GM23248 (cell line): Measurements from ENCODE around the gene ITIH4. TPM values are rescaled to one million over a fixed set of nuclear protein-coding genes. Genes with fewer than 3 reads are reported as not detected.

Experiments used
- DNase-seq: peaks from one replicate; pipeline ENCODE4 v3.0.0-alpha.2; 2015
- H2AFZ ChIP-seq: fragments of 200-600 bp; sonication (generic); 2 replicates; pipeline ENCODE4 v1.6.1; 2016; ENCODE audit warnings: antibody characterized with exemption
- H3F3A ChIP-seq: fragments of 200-600 bp; sonication (generic); 2 replicates; pipeline ENCODE4 v1.6.1; 2016; ENCODE audit warnings: mild to moderate bottlenecking, antibody characterized with exemption, mixed run types; ENCODE audit not compliant: insufficient read depth
- H3K27ac ChIP-seq: fragments of 200-600 bp; sonication (generic); 2 replicates; pipeline ENCODE4 v1.5.1; 2016; ENCODE audit warnings: mild to moderate bottlenecking
- H3K27me3 ChIP-seq: fragments of 200-600 bp; sonication (generic); replicated peaks from 2 replicates; pipeline ENCODE4 v1.6.1; 2016; ENCODE audit warnings: mild to moderate bottlenecking; ENCODE audit not compliant: insufficient read depth
- H3K36me3 ChIP-seq: fragments of 200-600 bp; sonication (generic); 2 replicates; pipeline ENCODE4 v1.6.1; 2016; ENCODE audit warnings: low read depth, mild to moderate bottlenecking
- H3K4me1 ChIP-seq: fragments of 200-600 bp; sonication (generic); 2 replicates; pipeline ENCODE4 v1.6.1; 2016; ENCODE audit warnings: mild to moderate bottlenecking; ENCODE audit not compliant: insufficient read depth
- H3K4me2 ChIP-seq: fragments of 200-600 bp; sonication (generic); one replicate; pipeline ENCODE4 v1.6.1; 2016; ENCODE audit warnings: mild to moderate bottlenecking; ENCODE audit not compliant: unreplicated experiment
- H3K4me3 ChIP-seq: fragments of 200-600 bp; sonication (generic); 2 replicates; pipeline ENCODE4 v1.5.1; 2016; ENCODE audit warnings: mild to moderate bottlenecking
- H3K79me2 ChIP-seq: fragments of 200-600 bp; sonication (generic); 2 replicates; pipeline ENCODE4 v1.6.1; 2016; ENCODE audit warnings: mild to moderate bottlenecking; ENCODE audit not compliant: insufficient read depth
- H3K9ac ChIP-seq: fragments of 200-600 bp; sonication (generic); 2 replicates; pipeline ENCODE4 v1.6.1; 2016; ENCODE audit warnings: mild to moderate bottlenecking
- H3K9me2 ChIP-seq: fragments of 200-600 bp; sonication (generic); 2 replicates; pipeline ENCODE4 v1.6.1; 2016; ENCODE audit warnings: mixed run types, mild to moderate bottlenecking, moderate library complexity; ENCODE audit not compliant: insufficient read depth
- H3K9me3 ChIP-seq: fragments of 200-600 bp; sonication (generic); one replicate; pipeline ENCODE4 v1.6.1; 2017; ENCODE audit warnings: low read depth
- H4K20me1 ChIP-seq: fragments of 200-600 bp; sonication (generic); 2 replicates; pipeline ENCODE4 v1.6.0; 2016; ENCODE audit not compliant: insufficient read depth
- EZH2 ChIP-seq: fragments of 200-600 bp; sonication (generic); IDR thresholded peaks from 2 replicates; pipeline ENCODE4 v1.6.1; 2018; ENCODE audit warnings: antibody characterized with exemption, mild to moderate bottlenecking; ENCODE audit not compliant: insufficient read depth, poor library complexity, severe bottlenecking
- EZH2phosphoT487 ChIP-seq: fragments of 200-600 bp; sonication (generic); IDR thresholded peaks from 2 replicates; pipeline ENCODE4 v1.6.1; 2018; ENCODE audit warnings: antibody characterized with exemption, moderate library complexity, mild to moderate bottlenecking, low read depth; ENCODE audit not compliant: insufficient read depth
- WGBS, 2 experiments: methylation state at CpG; one replicate each; pipeline ENCODE4 v1.1.6; 2015 to 2017; ENCODE audit warnings: low lambda C conversion rate in 2 of 2, low coverage in 1 of 2; ENCODE audit errors: missing lambda C conversion rate in 2 of 2; 5-methylcytosine and 5-hydroxymethylcytosine counted together
- in situ Hi-C: fragments of 300-500 bp; cut with MboI; formaldehyde crosslinking; loops from 2 replicates; pipeline ENCODE4 v1.15.0; 2020
- polyA plus RNA-seq: library from polyadenylated mRNA; unstranded; fragments of >200 nt; fragmentation: Nextera tagmentation; extraction: Ambion mirVana; gene quantifications from 2 replicates; pipeline ENCODE4 v1.2.1, GENCODE V29; 2016
- total RNA-seq: library from RNA; depleted of rRNA; stranded (reverse); fragments of >200 nt; shearing (Covaris generic); gene quantifications from 2 replicates; pipeline ENCODE4 v1.2.3, GENCODE V29; 2014

Gene ITIH4
- total and polyA plus RNA-seq, 2 experiments from 2014 or later: 0.11 TPM; not detected in 1

- WGBS, 2 experiments: 78 to 81% methylated on average over 12 of the region's 12 CpGs
- Histone ChIP-seq H3K27ac (no peak overlapping the region), H2AFZ (no peak overlapping the region), H3K4me1 (no peaks in the 10 kb centered on the region), H3F3A (no peaks in the 10 kb centered on the region), H4K20me1 (no peaks in the 10 kb centered on the region), H3K27me3 (no peaks in the 10 kb centered on the region; the same call in 1 of the 2 replicates), H3K9ac (no peak overlapping the region), H3K79me2 (no peaks in the 10 kb centered on the region), H3K9me2 (no peaks in the 10 kb centered on the region), H3K4me2 (no peak overlapping the region), H3K36me3 (no peaks in the 10 kb centered on the region), H3K4me3 (no peak overlapping the region), H3K9me3 (no peaks in the 10 kb centered on the region)
- in situ Hi-C loops: no loop called here
- TF ChIP-seq EZH2phosphoT487: no peak
- TF ChIP-seq EZH2: no peak
- no peak for DNase-seq
These were observed 39.1 kb downstream of the ITIH4 start for GRCh38 chr3:52791366-52791765.

GRCh38 chr3:52790741-52791140 lies 39.7 kb downstream of the ITIH4 start:
- TF ChIP-seq EZH2: no peak
- Histone ChIP-seq H2AFZ (no peak overlapping the region), H3K4me2 (no peak overlapping the region), H3K4me3 (no peak overlapping the region), H3K9ac (no peak overlapping the region), H3K9me2 (no peaks in the 10 kb centered on the region), H3F3A (no peaks in the 10 kb centered on the region), H3K79me2 (no peaks in the 10 kb centered on the region), H3K36me3 (no peaks in the 10 kb centered on the region), H3K4me1 (no peaks in the 10 kb centered on the region), H3K27ac (no peak overlapping the region), H3K27me3 (no peaks in the 10 kb centered on the region; the same call in 1 of the 2 replicates), H3K9me3 (no peaks in the 10 kb centered on the region), H4K20me1 (no peaks in the 10 kb centered on the region)
- WGBS, 2 experiments: 74 to 78% methylated on average over 10 to 13 of the region's 13 CpGs
- no peak for DNase-seq
- in situ Hi-C loops: no loop called here

- H3K36me3 ChIP-seq: no peaks in the 10 kb centered on the region
- DNase-seq: no peak
- in situ Hi-C loops: no loop called here
- no peak overlapping the region for H2AFZ ChIP-seq
- H3K79me2 ChIP-seq: no peaks in the 10 kb centered on the region
- no peaks in the 10 kb centered on the region for H3K9me3 ChIP-seq
- no peaks in the 10 kb centered on the region; the same call in 1 of the 2 replicates for H3K27me3 ChIP-seq
- no peaks in the 10 kb centered on the region for H3F3A ChIP-seq
- no peak overlapping the region for H3K9ac ChIP-seq
- H4K20me1 ChIP-seq: no peaks in the 10 kb centered on the region
- no peak for TF ChIP-seq EZH2phosphoT487
- no peak for TF ChIP-seq EZH2
- H3K4me3 ChIP-seq: no peak overlapping the region
- H3K4me1 ChIP-seq: no peaks in the 10 kb centered on the region
- no peaks in the 10 kb centered on the region for H3K9me2 ChIP-seq
- 60 to 65% methylated on average over 5 to 7 of the region's 7 CpGs for WGBS, 2 experiments
- no peak overlapping the region for H3K27ac ChIP-seq
- H3K4me2 ChIP-seq: no peak overlapping the region
These were observed 40.1 kb downstream of the ITIH4 start for GRCh38 chr3:52790337-52790736.

- no peak for DNase-seq
- Histone ChIP-seq H3K27me3 (no peaks in the 10 kb centered on the region; the same call in 1 of the 2 replicates), H3K9me2 (no peaks in the 10 kb centered on the region), H3K4me3 (no peak overlapping the region), H3K9me3 (no peaks in the 10 kb centered on the region), H3K36me3 (no peaks in the 10 kb centered on the region), H3K79me2 (no peaks in the 10 kb centered on the region), H4K20me1 (no peaks in the 10 kb centered on the region), H3K27ac (no peak overlapping the region), H3F3A (no peaks in the 10 kb centered on the region), H3K4me1 (no peaks in the 10 kb centered on the region), H3K9ac (no peak overlapping the region), H2AFZ (no peak overlapping the region), H3K4me2 (no peak overlapping the region)
- TF ChIP-seq EZH2 (no peak), EZH2phosphoT487 (no peak)
- in situ Hi-C loops: no loop called here
- WGBS, 2 experiments: 66 to 70% methylated on average over 3 to 6 of the region's 6 CpGs
These were observed 40.8 kb downstream of the ITIH4 start for GRCh38 chr3:52789746-52790040.

GRCh38 chr3:52788890-52789745 lies 41.4 kb downstream of the ITIH4 start:
- Histone ChIP-seq H3F3A (no peaks in the 10 kb centered on the region), H3K27ac (no peak overlapping the region), H3K4me3 (no peak overlapping the region), H3K9me2 (no peaks in the 10 kb centered on the region), H3K36me3 (no peaks in the 10 kb centered on the region), H3K9ac (no peak overlapping the region), H3K79me2 (no peaks in the 10 kb centered on the region), H3K4me2 (no peak overlapping the region), H2AFZ (no peak overlapping the region), H3K27me3 (no peaks in the 10 kb centered on the region; the same call in 1 of the 2 replicates), H3K9me3 (no peaks in the 10 kb centered on the region), H3K4me1 (no peaks in the 10 kb centered on the region), H4K20me1 (no peaks in the 10 kb centered on the region)
- in situ Hi-C loops: no loop called here
- DNase-seq: no peak
- TF ChIP-seq EZH2phosphoT487: no peak
- no peak for TF ChIP-seq EZH2
- 71 to 80% methylated on average over 16 of the region's 16 CpGs for WGBS, 2 experiments
